ENCODE results near the gene LRPAP1.

DNA sequence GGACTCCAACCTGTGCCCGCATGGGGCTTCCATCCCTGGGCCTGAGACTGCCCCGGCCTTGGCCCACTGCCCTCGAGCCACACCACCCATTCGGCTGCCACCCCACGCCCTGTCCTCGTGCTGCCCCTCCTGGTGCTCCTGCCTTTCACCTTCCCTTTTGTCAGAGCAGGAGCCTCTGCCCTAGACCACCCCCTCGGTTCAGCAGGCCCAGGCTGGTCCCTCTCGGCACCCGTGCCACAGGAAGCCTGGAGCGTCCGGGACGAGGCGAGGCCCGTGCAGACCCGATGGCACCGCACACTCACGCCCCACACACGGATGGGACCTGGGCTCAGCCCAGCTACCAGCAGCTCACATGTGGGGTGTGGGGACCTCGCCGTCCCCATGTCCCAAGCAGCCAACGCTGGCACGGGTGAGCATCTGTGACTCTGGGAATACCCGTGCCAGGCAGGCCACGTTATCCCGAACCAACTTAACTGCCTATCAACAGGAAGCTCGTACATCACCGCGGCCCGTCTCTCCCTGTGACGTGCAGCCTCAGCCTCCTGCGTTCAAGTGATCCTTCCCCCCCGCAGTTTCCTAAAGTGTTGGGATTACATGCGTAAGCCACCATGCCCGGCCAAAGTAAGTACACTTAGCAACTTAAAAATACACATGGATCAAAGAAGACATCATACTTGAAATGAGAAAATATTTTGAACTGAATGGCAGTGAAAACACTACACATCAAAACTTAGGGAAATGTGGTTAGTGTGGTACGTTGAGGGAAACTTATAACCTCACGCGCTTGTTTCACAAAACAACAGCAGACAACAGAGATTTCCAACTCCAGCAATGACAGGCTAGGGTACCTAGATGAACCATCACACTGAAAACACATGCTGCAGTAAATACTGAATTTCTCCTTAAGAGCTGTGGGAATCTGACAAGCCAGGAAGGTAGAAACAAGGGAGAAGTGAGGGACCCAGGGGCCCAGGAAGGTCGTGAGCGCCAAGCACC lies 29.0 kb downstream of the LRPAP1 start:
- no peak for TF ChIP-seq CTCF (IDR thresholded peaks at IDR 0.05)
- no peak for TF ChIP-seq POLR2A (IDR thresholded peaks at IDR 0.05)
